Ascending aorta (tissue), 2 donors: ENCODE results near the gene TGIF2. TPM values are rescaled to one million over a fixed set of nuclear protein-coding genes. Genes with fewer than 3 reads are reported as not detected.

Experiments used
- DNase-seq, 2 donors: peaks; one replicate each; pipeline ENCODE4 v3.0.0-alpha.2; 2019; ENCODE audit warnings: low spot score in 2 of 2
- H3K27ac ChIP-seq, 2 donors: fragments of 200-600 bp; sonication (generic); one replicate each; pipeline ENCODE4 v1.5.1; 2016 to 2017; ENCODE audit warnings: mild to moderate bottlenecking in 1 of 2
- H3K27me3 ChIP-seq: fragments of 200-600 bp; sonication (generic); one replicate; pipeline ENCODE4 v1.5.1; 2017
- H3K36me3 ChIP-seq, 2 donors: fragments of 200-600 bp; sonication (generic); one replicate each; pipeline ENCODE4 v1.5.1; 2016
- H3K4me1 ChIP-seq, 2 donors: fragments of 200-600 bp; sonication (generic); one replicate each; pipeline ENCODE4 v1.5.1; 2016 to 2017; ENCODE audit warnings: mild to moderate bottlenecking in 1 of 2
- H3K4me3 ChIP-seq, 2 donors: fragments of 200-600 bp; sonication (generic); one replicate each; pipeline ENCODE4 v1.5.1; 2016 to 2017; ENCODE audit warnings: mild to moderate bottlenecking in 1 of 2
- H3K9me3 ChIP-seq, 2 donors: fragments of 200-600 bp; sonication (generic); one replicate each; pipeline ENCODE4 v1.5.1; 2016
- intact Hi-C: fragments of 100-400 bp; cut with DNase I; formaldehyde crosslinking; loops from one replicate; pipeline ENCODE4 v1.15.1; 2023
- total RNA-seq: library from RNA; depleted of rRNA; stranded (reverse); fragments of >200 nt; gene quantifications from one replicate; pipeline ENCODE4 v1.1.0, GENCODE V29; 2016
- TF ChIP-seq, protein P1 (sequence below), 3 experiments: fragments of 200-600 bp in 2 of 3; fragments of 450-650 bp in 1 of 3; sonication (generic) in 2 of 3; IDR thresholded peaks; one replicate each; pipeline ENCODE4 v1.5.1; 2016 to 2019; ENCODE audit warnings: antibody characterized with exemption in 3 of 3, mild to moderate bottlenecking in 1 of 3, moderate library complexity in 1 of 3

Gene TGIF2
- total RNA-seq, 1 donor from 2014 or later: 29.8 TPM

DNA sequence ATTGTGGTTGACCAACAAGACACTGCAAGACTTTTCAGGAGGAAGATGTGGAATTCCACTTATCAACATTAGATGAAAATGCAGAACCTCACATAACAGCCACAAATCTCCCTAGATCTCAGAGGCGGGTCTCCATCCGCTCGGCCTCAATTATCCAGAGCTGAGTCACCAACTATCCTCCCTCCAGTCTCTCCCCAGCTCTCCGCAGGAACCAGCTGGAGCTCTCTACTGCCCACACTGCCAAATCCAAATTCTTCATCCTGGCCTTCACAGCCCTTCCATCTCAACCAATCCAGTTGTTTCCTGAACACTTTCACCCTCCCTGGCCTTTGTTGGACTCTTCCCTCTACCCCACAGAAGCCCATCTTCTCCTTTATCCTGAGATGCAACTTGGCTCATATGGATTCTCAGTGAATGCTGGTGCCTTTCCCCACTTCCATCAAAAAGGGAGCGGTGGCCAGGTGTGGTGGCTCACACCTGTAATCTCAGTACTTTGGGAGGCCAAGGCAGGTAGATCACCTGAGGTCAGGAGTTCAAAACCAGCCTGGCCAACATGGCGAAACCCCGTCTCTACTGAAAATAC lies 3.5 kb upstream of the TGIF2 start:
- no peaks in the 10 kb centered on the region for H3K36me3 ChIP-seq
- no peak overlapping the region for H3K27ac ChIP-seq
- intact Hi-C loops: no loop called here
- TF ChIP-seq, protein P1, sequence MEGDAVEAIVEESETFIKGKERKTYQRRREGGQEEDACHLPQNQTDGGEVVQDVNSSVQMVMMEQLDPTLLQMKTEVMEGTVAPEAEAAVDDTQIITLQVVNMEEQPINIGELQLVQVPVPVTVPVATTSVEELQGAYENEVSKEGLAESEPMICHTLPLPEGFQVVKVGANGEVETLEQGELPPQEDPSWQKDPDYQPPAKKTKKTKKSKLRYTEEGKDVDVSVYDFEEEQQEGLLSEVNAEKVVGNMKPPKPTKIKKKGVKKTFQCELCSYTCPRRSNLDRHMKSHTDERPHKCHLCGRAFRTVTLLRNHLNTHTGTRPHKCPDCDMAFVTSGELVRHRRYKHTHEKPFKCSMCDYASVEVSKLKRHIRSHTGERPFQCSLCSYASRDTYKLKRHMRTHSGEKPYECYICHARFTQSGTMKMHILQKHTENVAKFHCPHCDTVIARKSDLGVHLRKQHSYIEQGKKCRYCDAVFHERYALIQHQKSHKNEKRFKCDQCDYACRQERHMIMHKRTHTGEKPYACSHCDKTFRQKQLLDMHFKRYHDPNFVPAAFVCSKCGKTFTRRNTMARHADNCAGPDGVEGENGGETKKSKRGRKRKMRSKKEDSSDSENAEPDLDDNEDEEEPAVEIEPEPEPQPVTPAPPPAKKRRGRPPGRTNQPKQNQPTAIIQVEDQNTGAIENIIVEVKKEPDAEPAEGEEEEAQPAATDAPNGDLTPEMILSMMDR (IDR thresholded peaks at IDR 0.05): no peak
- DNase-seq: no peak
- no peak overlapping the region for H3K4me3 ChIP-seq
- no peaks in the 10 kb centered on the region for H3K9me3 ChIP-seq
- peaks cover 0 to 11% of the 10 kb centered on the region in 2 donors for H3K4me1 ChIP-seq
- H3K27me3 ChIP-seq: no peaks in the 10 kb centered on the region

DNA sequence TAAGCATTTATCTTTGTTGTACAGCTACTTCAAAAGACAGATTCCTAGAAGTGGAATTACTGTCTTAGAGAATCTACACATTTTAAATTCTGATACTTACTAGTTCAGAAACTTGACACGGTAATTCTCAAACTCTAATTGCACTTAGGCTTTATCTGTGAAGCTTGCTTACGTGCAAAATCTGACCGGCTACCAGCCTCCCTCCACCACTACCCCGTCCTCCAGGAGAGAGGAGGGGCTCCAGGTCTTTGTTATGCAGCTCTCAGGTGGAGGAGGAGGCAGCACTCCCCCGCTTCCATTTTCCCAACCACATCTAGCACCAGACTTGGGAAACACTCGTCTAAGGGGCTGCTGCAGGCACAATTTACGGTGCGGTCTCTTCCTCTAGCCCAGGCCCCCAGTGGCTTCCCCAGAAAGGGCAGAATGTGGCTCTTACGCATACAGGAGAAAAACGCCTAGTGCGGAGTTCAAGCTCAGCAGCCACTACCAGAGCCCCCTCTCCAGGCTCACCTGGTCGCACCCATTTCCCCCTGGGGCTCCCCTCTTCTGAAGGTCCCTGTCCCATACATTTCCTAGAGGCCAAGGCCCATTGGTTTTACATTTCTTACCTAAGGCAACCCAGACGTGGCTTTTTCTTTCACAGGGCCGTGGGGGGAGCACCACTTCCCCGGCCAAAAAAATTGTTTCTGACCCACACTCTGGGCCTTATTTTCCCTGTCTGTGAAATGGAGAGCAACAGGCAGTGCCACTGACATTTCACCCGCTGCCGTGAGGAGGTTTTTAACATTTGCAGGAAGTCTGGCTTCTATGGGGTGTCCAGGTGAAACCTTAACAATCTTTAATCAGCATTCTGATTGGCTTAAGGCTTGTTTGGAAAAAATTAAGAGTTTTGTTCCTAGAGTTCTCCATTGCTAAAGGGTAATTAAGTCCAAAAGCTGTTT lies 1.6 kb upstream of the TGIF2 start:
- TF ChIP-seq, protein P1 (IDR thresholded peaks at IDR 0.05): no peak
- Histone ChIP-seq H3K9me3 (no peaks in the 10 kb centered on the region), H3K27me3 (no peaks in the 10 kb centered on the region), H3K36me3 (no peaks in the 10 kb centered on the region), H3K27ac (peak overlapping the region; percentile 83 to 90), H3K4me1 (peaks cover 0 to 20% of the 10 kb centered on the region in 2 donors), H3K4me3 (no peak overlapping the region)
- DNase-seq: no peak
- intact Hi-C loops: loop anchor here (2.0 kb wide), 2 partner anchors 15 to 31 kb away; partner anchors contain the start of gene MYL9

DNA sequence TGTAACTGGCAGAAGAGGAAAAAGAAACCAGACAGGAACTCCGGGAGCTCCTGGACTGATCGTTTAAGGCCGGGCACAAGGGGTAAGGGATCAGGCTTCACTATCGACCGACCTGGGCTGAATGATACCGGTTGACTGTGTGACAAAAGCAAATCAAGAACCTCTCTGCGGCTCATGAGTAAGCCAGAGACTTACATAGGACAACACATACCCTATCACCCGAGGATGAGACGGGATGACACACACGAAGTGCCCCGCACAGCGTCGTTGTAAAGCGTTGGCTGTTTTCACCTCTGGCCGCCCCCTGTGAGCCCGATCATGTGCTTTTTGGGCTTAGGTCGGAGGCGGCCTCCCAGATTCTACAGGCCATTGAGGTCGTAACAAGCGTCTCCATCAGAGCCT lies 695 bp upstream of the TGIF2 start:
- Histone ChIP-seq H3K27ac (peak overlapping the region; percentile 83 to 90), H3K9me3 (no peaks in the 10 kb centered on the region), H3K36me3 (no peaks in the 10 kb centered on the region), H3K4me3 (peak overlapping the region; percentile 63 to 79), H3K4me1 (peaks cover 0 to 20% of the 10 kb centered on the region in 2 donors), H3K27me3 (no peaks in the 10 kb centered on the region)
- TF ChIP-seq, protein P1 (IDR thresholded peaks at IDR 0.05): no peak
- intact Hi-C loops: loop anchor here (2.0 kb wide), 2 partner anchors 16 to 32 kb away; partner anchors contain the start of gene MYL9
- peak in 1 of 2 donors; percentile 64 for DNase-seq

DNA sequence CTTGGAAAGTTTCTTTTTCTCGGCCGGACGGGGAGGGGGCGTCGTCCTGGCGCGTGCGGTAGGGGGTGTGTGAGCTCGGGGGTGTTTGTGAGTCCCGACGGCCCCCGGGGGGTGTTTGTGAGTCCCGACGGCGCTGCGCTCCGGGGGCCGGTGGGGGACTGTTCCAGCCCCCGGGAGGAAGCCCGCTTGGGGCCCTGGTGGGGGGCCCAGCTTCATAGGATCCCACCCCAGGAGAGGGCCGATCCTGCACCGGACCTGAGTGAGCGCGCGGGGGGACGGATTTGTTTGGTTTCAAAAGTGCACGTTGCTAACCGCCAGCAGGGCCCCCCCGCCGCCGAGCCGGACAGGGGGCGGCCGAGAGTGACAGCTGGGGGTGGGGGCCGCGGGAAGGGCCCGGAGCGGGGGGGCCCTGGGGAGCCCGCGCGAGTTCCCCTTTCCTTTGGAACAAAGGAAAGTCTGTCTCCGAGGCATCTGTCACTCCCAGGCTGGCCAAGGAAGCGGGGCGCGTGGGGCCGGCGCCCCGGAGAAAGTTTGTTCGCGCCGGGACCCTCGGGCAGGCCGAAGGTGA lies 485 bp downstream of the TGIF2 start:
- Histone ChIP-seq H3K27me3 (no peaks in the 10 kb centered on the region), H3K4me3 (peak overlapping the region; percentile 63 to 79), H3K27ac (peak overlapping the region; percentile 68 to 83), H3K9me3 (no peaks in the 10 kb centered on the region), H3K4me1 (peaks cover 0 to 20% of the 10 kb centered on the region in 2 donors), H3K36me3 (no peaks in the 10 kb centered on the region)
- intact Hi-C loops: loop anchor here (1.0 to 2.0 kb wide), 3 partner anchors 17 to 33 kb away; partner anchors contain the start of genes MYL9 and RAB5IF
- TF ChIP-seq, protein P1 (IDR thresholded peaks at IDR 0.05): peak in 1 of 3 experiments; percentile 5
- peak in 1 of 2 donors; percentile 70 for DNase-seq

DNA sequence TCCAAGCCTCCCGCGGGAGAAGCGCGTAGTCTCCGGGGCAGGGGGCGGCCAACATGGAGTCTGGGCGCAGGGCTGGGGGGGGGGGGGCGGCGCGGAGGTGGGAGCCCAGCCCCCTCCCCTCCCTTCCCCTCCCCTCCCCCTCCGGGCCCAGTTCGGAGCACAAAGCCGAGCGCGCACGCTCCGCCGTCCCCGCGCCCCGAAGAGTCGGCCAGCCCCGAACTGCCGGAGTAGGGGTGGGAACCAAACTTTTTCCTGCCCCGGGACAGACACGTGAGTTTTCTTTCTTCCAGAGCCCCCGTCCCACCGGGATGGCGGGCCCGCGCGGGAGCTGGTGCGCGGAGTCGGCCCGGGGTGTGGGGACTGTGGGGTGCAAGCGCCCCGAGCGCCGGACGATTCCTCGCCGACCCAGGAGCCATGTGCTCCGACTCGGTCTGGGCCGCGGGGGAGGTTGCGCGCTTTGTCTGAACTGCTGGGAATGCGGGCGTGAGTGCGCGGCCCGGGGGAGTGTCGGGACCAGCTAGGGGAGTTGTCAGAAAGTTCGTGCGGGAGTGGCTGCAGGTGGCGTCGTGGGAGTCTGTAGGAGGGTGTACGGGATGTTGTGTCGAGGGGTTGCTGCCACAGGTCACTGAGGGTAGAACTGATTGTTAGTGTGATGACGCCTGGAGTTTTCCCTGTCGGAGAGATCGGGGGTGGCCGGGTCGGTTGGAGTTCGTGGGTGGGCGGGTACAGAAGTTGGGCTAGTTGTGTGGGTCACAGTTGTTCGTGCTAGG lies 1.2 kb downstream of the TGIF2 start:
- H3K36me3 ChIP-seq: peaks cover 0 to 4% of the 10 kb centered on the region in 2 donors
- peak in 1 of 2 donors; percentile 74 for DNase-seq
- no peaks in the 10 kb centered on the region for H3K9me3 ChIP-seq
- peaks cover 0 to 20% of the 10 kb centered on the region in 2 donors for H3K4me1 ChIP-seq
- peak overlapping the region; percentile 68 to 83 for H3K27ac ChIP-seq
- TF ChIP-seq, protein P1 (IDR thresholded peaks at IDR 0.05): no peak
- peak overlapping the region; percentile 63 to 79 for H3K4me3 ChIP-seq
- H3K27me3 ChIP-seq: no peaks in the 10 kb centered on the region
- intact Hi-C loops: loop anchor here (1.0 kb wide), 1 partner anchor 31 kb away; the partner anchor contains the start of gene RAB5IF
